GM21529 (cell line): Measurements from ENCODE around the gene KASH5.

Source experiments
- ATAC-seq: cut with Tn5 transposase; IDR thresholded peaks from one replicate; pipeline ENCODE4 v1.9.1; 2021; ENCODE audit not compliant: unreplicated experiment

Gene KASH5

GRCh38 chr19:49420227-49420626 lies 32.2 kb downstream of the KASH5 start:
- no peak for ATAC-seq

GRCh38 chr19:49421039-49421877 lies 33.2 kb downstream of the KASH5 start:
- ATAC-seq: no peak

- ATAC-seq: no peak
Observed at GRCh38 chr19:49421878-49422202, 33.8 kb downstream of the KASH5 start.

- ATAC-seq: no peak
Observed at GRCh38 chr19:49422407-49423070, 34.5 kb downstream of the KASH5 start.

- ATAC-seq: no peak
Observed at GRCh38 chr19:49423071-49423984, 35.3 kb downstream of the KASH5 start, which contains the start of gene PTH2. Gene PTH2 (minus strand): TSS chr19:49423441. CDS start chr19:49423339, 102 bp downstream.

- no peak for ATAC-seq
Observed at GRCh38 chr19:49423985-49424303, 35.9 kb downstream of the KASH5 start.

- ATAC-seq: no peak
Observed at GRCh38 chr19:49425178-49425577, 37.1 kb downstream of the KASH5 start, which contains the start of gene GFY. Gene GFY (plus strand): TSS chr19:49425388. CDS start chr19:49426431, 1,043 bp downstream.

GRCh38 chr19:49425922-49426592 lies 38.0 kb downstream of the KASH5 start:
- no peak for ATAC-seq

GRCh38 chr19:49427339-49427738 lies 39.3 kb downstream of the KASH5 start:
- ATAC-seq: no peak

- no peak for ATAC-seq
Observed at GRCh38 chr19:49427855-49428546, 40.0 kb downstream of the KASH5 start.

- no peak for ATAC-seq
Observed at GRCh38 chr19:49428547-49429451, 40.8 kb downstream of the KASH5 start.

GRCh38 chr19:49430172-49430677 lies 42.2 kb downstream of the KASH5 start:
- ATAC-seq: no peak

GRCh38 chr19:49430678-49431329 lies 42.8 kb downstream of the KASH5 start:
- no peak for ATAC-seq

GRCh38 chr19:49431330-49431749 lies 43.3 kb downstream of the KASH5 start:
- no peak for ATAC-seq

GRCh38 chr19:49432141-49433073 lies 44.4 kb downstream of the KASH5 start:
- ATAC-seq: no peak

GRCh38 chr19:49433240-49433901 lies 45.3 kb downstream of the KASH5 start:
- ATAC-seq: no peak
